GM21526 (cell line): ENCODE results near the gene COBLL1.

Experiments used
- ATAC-seq: cut with Tn5 transposase; IDR thresholded peaks from one replicate; pipeline ENCODE4 v1.9.1; 2021; ENCODE audit warnings: moderate library complexity; ENCODE audit not compliant: unreplicated experiment, low FRiP score

The COBLL1 gene

GRCh38 chr2:164693834-164694233, 147.8 kb downstream of the COBLL1 start:
- ATAC-seq = no peak

DNA sequence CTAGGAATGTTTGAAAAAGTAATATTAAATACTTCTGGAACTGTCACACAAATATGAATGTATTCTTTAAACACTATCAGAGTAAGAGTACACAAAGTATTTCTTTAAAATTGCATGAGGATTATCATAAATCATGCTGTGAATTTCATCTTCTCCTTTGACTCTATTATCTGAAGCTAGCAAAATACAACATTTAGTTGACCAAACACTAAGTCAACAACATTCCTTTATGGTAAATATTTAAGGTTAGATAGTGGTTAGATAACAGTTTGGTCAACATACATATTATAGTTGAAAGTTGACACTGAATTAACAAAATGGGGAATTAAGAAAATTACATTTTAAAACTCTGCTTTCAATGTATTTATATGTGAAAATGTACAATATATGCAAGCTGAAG, 148.2 kb downstream of the COBLL1 start:
- ATAC-seq = no peak

- ATAC-seq = no peak
Measured at GRCh38 chr2:164692958-164693357, 148.7 kb downstream of the COBLL1 start.

DNA sequence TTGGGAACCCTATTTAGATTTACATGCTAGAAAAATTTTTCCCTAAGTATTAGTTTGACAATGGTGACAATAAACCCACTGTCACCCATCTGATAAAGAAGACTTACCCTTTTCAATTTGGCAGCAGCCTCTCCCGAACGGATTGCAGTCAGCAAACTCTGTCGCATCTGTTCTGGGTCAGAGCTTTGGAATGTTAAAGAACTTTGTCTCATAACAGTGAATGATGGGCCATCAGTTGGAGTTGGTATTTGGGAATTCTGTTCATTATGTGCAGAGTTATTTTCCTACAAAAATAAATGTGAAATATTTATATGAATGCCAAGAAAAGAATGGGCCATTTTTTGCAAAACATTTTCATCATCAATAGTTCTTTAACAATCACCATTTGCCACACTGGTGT, 149.5 kb downstream of the COBLL1 start:
- no peak for ATAC-seq

DNA sequence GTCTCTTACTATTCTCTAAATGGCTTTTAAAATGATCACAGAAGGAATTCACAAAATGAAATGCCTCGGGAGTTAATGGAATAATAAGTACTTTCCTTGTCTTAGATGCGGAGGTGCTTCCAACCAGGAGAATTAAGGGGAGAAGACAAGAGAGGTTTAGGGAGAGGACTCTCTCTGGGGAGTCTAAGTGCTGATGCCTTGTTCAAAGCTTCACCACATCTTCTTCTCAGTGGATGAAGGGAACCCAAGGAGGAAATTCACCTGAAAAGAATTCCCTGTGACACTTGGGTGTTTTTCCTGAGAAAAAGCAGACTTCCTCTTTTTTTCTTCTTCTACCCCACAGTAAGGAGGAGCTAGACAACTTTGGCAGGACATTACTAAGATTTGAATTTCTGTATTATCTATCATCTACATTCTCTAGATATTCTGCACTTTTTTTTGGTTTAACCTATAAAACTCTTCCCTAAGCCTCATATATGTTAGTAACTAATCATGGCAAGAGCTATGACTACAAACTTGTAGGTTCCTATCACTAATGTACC, 150.2 kb downstream of the COBLL1 start:
- ATAC-seq = no peak

GRCh38 chr2:164690361-164690760, 151.3 kb downstream of the COBLL1 start:
- ATAC-seq = no peak

- no peak for ATAC-seq
Measured at GRCh38 chr2:164688896-164689419, 152.7 kb downstream of the COBLL1 start.

DNA sequence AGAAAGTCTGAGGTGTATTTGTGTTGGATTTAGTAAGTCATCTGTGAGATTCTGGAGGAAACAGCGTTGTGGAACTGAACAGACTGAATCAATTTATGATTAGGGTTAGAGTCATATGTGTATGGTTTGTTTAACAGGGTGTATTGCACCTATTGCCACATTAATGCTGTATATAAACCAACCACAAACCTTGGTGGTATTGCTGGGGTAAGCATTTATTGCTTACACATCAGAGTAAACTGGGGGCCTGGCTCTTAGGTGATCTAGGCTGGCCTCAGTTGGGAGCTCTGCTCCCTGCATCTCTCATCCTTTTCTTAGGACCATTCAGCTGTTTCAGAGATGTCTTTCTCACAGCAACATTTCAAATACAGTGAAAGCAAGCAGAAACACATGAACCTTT, 160.6 kb downstream of the COBLL1 start:
- no peak for ATAC-seq

DNA sequence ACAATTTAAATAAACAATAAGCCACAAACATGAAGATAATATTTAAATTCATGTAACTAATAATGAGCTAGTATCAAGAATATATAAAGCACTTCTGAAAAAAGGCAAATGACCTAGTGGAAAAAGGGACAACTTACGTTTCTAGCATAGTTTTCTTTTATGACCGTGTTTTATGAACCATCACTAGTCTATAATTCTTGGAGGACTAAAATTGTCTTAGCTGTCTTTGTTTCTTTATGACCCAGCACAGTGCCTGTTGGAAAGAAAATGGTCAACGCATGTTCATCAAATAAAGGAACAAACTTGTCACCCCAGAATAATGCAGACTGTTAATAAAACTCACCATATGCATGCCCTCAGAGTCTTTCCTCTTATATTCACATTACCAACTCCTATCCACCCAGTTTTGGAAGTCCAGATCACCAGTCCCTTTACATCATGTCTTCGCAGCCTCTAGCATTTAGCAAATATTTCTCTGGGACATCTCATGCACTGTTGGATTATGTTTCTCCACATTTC, 162.9 kb downstream of the COBLL1 start:
- no peak for ATAC-seq

GRCh38 chr2:164677733-164678132, 163.9 kb downstream of the COBLL1 start:
- ATAC-seq = no peak

DNA sequence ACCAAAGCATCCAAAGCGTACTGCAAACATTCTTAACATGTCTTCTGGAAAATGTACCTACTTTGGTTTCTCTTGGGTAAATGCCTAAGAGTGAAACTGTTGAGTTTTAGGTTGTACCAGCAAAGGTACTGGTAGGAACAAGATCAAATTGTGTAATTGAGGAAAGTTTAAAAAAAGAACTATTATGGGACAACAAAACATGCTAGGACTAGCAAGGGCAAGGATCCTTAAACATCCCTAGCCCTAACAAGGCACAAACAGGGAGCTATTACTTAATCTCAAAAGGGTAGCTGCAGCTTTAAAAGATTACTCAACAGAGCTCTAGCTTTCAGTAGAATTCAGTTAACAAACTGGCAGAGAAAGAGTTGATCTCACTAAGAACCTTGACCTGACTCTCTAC, 164.4 kb downstream of the COBLL1 start:
- no peak for ATAC-seq

DNA sequence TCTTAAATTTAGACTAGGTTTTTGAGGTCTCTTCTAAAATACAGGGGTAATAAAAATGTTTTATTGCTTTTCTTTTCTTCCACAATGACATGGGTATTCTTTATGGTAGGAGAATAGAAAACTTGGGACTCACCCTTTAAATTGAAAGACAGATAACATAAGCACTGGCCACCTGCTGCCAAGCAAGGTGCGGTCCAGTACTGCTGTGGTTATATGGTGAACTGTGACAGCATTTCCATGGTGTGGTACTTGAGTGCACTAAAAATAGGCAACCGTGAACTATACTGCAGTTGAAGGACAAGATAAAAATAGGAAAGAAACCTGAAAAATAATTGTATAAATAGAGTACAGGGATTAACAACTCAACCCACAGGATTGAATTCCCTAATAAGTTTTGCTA, 165.9 kb downstream of the COBLL1 start:
- ATAC-seq = no peak

DNA sequence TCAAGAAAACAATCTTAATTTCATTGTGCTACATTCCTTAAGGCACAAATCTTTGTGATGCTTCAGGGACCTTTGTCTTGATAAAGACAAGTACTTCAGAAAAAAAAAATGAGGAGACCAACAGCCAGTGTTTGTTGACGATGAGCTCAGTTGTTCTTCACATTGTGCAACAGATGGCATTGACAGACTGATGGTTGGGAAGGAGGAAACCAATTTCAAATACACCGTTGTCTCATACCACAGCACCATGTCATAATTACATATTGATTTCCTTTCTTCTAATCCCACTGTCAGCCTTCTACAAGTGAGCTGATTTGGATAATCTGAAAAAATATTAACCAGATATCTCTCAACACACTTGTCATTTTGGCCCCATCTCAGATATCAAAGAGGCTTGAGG, 166.6 kb downstream of the COBLL1 start:
- no peak for ATAC-seq

- ATAC-seq = no peak
Measured at GRCh38 chr2:164671664-164672396, 169.8 kb downstream of the COBLL1 start.

DNA sequence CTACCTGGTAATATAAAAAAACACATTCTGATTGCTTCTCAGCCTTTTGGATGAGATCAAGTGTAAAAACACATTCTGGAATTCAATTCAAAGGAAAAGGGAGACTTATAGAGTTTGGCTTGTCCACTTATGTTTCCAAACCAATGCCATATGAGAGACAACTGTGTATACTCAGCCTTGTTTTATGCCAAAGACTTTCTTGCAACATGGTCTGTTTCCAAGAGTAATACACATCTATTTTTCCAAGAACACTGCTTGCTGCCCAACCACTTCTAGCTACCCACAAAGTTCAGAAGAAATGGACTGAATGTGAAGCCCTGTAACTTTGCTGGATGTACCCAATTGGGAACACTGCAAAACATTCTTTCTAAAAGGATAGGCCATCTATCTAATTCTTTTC, 172.3 kb downstream of the COBLL1 start:
- no peak for ATAC-seq

GRCh38 chr2:164667566-164667965, 174.1 kb downstream of the COBLL1 start:
- ATAC-seq = no peak

GRCh38 chr2:164664070-164664469, 177.6 kb downstream of the COBLL1 start:
- ATAC-seq = no peak

- ATAC-seq = no peak
Measured at GRCh38 chr2:164662868-164663631, 178.6 kb downstream of the COBLL1 start.

- no peak for ATAC-seq
Measured at GRCh38 chr2:164662066-164662465, 179.6 kb downstream of the COBLL1 start.

DNA sequence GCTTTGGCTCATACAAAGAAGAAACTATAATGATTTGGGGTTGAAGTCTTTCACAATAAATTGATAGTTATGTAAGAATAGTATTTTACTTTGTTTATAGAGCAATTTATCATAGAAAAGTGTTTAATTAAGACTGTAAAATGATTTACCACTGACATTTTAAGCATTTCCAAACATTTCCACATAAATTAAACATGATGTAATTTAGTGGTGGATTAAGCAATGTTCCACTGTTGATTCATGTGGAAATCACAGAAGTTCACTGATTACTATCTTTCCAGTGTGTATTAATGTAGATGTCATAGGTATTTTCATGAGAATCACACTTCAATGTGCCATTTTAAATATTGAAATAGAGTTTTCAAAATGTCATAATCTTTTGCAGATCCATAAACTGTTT, 180.3 kb downstream of the COBLL1 start:
- ATAC-seq = no peak

DNA sequence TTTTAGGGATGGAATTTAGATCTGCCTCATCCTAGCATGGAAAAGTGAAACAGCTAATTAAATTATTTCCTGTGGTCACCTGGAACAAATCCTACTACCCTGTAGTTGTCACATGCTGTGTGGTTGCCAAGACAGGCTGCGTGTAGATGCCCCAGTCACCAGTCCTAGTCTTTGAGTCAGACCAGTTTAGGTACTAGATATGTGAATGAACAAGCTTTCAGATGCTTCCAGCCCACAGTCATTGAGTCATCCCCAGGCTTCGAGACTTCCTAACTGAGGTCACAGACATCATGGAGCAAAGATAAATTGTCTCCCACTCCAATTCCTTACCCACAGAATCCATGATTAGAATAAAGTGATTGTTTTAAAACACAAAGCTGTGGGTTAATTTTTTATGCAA, 184.5 kb downstream of the COBLL1 start:
- ATAC-seq = no peak
